ENCODE data around the gene ECE1.
"Not testable (repeated sequence)": the region's sequence is repeated elsewhere in the genome, so short reads cannot be mapped to it uniquely, and the experiment has no call there.

Gene ECE1

DNA sequence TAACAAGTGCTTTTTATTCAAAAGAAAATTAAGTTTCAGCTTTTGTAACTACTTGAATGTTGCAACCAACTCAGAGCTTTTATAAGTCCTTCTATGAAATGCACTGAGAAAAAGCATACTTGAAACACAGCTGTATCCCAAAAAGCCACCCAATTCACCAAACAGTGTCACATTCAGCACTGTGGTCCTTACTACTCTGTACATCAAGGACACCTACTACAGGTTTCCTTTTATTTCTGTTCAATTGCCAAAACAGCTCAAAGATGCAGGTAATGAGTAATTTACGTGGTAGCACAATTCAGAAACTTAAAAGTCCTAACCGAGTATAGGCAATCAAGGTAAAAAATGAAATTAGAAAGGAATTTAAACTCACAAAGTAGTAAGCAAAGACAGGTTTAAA lies 116.0 kb downstream of the ECE1 start:
- TF ChIP-seq CTCF (conservative IDR thresholded peaks at IDR 0.05) = no peak
- H3K27ac ChIP-seq = peak overlapping the region; percentile 83

DNA sequence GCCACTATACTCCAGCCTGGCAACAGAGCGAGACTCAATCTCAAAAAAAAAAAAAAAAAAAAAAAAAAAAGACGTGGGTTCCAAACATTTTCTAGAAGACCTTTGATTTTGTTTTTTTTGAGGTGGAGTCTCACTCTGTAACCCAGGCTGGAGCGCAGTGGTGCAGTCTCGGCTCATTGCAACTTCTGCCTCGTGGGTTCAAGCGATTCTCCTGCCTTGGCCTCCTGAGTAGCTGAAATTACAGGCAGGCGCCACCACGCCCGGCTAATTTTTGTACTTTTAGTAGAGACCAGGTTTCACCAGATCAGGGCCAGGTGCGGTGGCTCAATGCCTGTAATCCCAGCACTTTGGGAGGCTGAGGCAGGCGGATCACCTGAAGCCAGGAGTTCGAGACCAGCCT lies 117.2 kb downstream of the ECE1 start:
- H3K27ac ChIP-seq = not testable (repeated sequence)

GRCh38 chr1:21170837-21171236 lies 119.4 kb downstream of the ECE1 start:
- H3K27ac ChIP-seq = not testable (repeated sequence)

DNA sequence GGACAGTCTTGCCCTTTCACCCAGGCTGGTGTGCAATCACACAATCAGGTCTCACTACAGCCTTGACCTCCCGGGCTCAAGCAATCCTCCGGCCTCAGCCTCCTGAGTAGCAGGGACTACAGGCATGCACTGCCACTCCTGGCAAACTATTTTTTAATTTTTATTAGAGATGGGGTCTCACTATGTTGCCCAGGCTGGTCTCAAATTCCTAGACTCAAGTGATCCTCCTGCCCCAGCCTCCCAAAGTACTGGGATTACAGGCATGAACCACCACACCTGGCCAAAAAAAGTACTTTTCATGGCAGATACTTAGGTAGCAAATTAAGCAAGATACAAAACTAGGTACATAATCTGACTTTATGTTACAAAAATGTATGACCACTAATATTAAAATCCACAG lies 121.8 kb downstream of the ECE1 start:
- no peak for TF ChIP-seq CTCF (conservative IDR thresholded peaks at IDR 0.05)
- H3K27ac ChIP-seq = no peak overlapping the region

Measured in VCaP (cell line).